ENCODE measurements around the gene ATP5MC2. TPM values are rescaled to one million over a fixed set of nuclear protein-coding genes. Genes with fewer than 3 reads are reported as not detected.
"Not testable (repeated sequence)": the region's sequence is repeated elsewhere in the genome, so short reads cannot be mapped to it uniquely, and the experiment has no call there.

ATP5MC2 gene
- 483 TPM for polyA plus RNA-seq (ENCODE audit: insufficient read length)
- long read RNA-seq, donor 1, transcript ATP5MC2-203 (4 exons, 1,976 nt), result minor isoform, 146 of 1,005 reads
- long read RNA-seq, donor 1, transcript ATP5MC2-202 (5 exons, 878 nt), result major isoform, 372 of 1,005 reads
- long read RNA-seq, donor 1, partial matches to known transcripts, result 460 of 1,005 reads
- long read RNA-seq, donor 1, other reads (novel, unspliced or antisense), result 23 of 1,005 reads
- long read RNA-seq, donor 2, transcript ATP5MC2-202 (5 exons, 878 nt), result major isoform, 338 of 760 reads
- long read RNA-seq, donor 2, transcript ATP5MC2-203 (4 exons, 1,976 nt), result minor isoform, 82 of 760 reads
- long read RNA-seq, donor 2, partial matches to known transcripts, result 325 of 760 reads
- long read RNA-seq, donor 2, other reads (novel, unspliced or antisense), result 14 of 760 reads
- long read RNA-seq, donor 3, transcript ATP5MC2-203 (4 exons, 1,976 nt), result minor isoform, 50 of 634 reads
- long read RNA-seq, donor 3, transcript ATP5MC2-202 (5 exons, 878 nt), result major isoform, 246 of 634 reads
- long read RNA-seq, donor 3, partial matches to known transcripts, result 309 of 634 reads
- long read RNA-seq, donor 3, other reads (novel, unspliced or antisense), result 28 of 634 reads
- long read RNA-seq, donor 4, transcript ATP5MC2-203 (4 exons, 1,976 nt), result minor isoform, 12 of 145 reads
- long read RNA-seq, donor 4, transcript ATP5MC2-202 (5 exons, 878 nt), result major isoform, 43 of 145 reads
- long read RNA-seq, donor 4, partial matches to known transcripts, result 90 of 145 reads
- long read RNA-seq, donor 4, other reads (novel, unspliced or antisense), result 0 of 145 reads
- long read RNA-seq, donor 5, transcript ATP5MC2-202 (5 exons, 878 nt), result major isoform, 685 of 1,534 reads
- long read RNA-seq, donor 5, transcript ATP5MC2-203 (4 exons, 1,976 nt), result minor isoform, 184 of 1,534 reads
- long read RNA-seq, donor 5, partial matches to known transcripts, result 613 of 1,534 reads
- long read RNA-seq, donor 5, other reads (novel, unspliced or antisense), result 49 of 1,534 reads
- long read RNA-seq, donor 6, transcript ATP5MC2-202 (5 exons, 878 nt), result major isoform, 381 of 1,003 reads
- long read RNA-seq, donor 6, transcript ATP5MC2-203 (4 exons, 1,976 nt), result minor isoform, 103 of 1,003 reads
- long read RNA-seq, donor 6, partial matches to known transcripts, result 495 of 1,003 reads
- long read RNA-seq, donor 6, other reads (novel, unspliced or antisense), result 23 of 1,003 reads
- long read RNA-seq, donor 7, transcript ATP5MC2-202 (5 exons, 878 nt), result major isoform, 472 of 1,167 reads
- long read RNA-seq, donor 7, transcript ATP5MC2-203 (4 exons, 1,976 nt), result minor isoform, 124 of 1,167 reads
- long read RNA-seq, donor 7, partial matches to known transcripts, result 529 of 1,167 reads
- long read RNA-seq, donor 7, other reads (novel, unspliced or antisense), result 37 of 1,167 reads
- long read RNA-seq, donor 8, transcript ATP5MC2-202 (5 exons, 878 nt), result major isoform, 131 of 293 reads
- long read RNA-seq, donor 8, transcript ATP5MC2-203 (4 exons, 1,976 nt), result minor isoform, 50 of 293 reads
- long read RNA-seq, donor 8, partial matches to known transcripts, result 107 of 293 reads
- long read RNA-seq, donor 8, other reads (novel, unspliced or antisense), result 5 of 293 reads

GRCh38 chr12:53675701-53676607 is at the start of gene ATP5MC2:
Gene ATP5MC2 (minus strand): TSS chr12:53676083. CDS start chr12:53672614, 3,469 bp downstream.
- peak; percentile 98 for DNase-seq

DNA sequence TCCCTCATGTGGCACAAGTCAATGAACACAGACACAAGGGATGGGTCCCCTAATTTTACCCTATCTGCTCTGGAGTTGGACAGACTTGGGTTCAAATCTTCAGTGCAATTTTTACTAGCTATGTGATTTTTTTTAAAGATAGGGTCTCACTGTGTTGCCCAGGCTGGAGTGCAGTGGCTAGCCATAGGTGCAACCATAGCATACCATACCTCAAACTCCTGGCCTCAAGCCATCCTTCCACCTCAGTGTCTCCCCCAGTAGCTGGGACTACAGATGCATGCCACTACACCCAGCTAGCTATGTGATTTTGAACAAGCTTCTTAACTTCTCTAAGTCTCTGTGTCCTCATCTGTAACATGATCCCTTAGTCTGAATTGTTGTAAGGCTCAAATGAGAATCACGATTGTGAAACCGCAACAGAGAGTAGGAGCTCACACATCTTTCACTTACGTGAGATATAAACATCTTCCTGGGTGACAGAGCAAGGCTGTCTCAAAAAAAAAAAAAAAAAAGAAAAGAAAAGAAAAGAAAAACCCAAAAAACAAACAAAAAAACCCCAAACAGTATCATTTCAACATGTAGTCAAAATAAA is 46.7 kb upstream of the ATP5MC2 start:
- no peak for DNase-seq

GRCh38 chr12:53720946-53721345 is 45.1 kb upstream of the ATP5MC2 start:
- no peak for DNase-seq

- no peak for DNase-seq
These were observed 43.8 kb upstream of the ATP5MC2 start for GRCh38 chr12:53719649-53720048.

DNA sequence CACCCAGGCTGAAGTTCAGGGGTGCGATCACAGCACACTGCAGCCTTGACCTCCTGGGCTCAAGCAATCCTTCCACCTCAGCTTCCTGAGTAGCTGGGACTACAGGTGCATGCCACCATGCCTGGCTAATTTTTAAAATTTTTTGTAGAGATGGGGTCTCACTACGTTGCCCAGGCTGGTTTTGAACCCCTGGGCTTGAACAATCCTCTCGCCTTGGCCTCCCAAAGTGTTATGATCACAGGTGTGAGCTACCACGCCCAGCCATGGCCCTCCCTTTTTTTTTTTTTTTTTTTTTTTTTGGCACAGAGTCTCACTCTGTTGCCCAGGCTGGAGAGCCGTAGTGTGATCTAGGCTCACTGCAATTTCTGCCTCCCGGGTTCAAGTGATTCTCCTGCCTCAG is 42.7 kb upstream of the ATP5MC2 start:
- DNase-seq, result not testable (repeated sequence)

GRCh38 chr12:53717319-53717718 is 41.4 kb upstream of the ATP5MC2 start:
- DNase-seq, result no peak

DNA sequence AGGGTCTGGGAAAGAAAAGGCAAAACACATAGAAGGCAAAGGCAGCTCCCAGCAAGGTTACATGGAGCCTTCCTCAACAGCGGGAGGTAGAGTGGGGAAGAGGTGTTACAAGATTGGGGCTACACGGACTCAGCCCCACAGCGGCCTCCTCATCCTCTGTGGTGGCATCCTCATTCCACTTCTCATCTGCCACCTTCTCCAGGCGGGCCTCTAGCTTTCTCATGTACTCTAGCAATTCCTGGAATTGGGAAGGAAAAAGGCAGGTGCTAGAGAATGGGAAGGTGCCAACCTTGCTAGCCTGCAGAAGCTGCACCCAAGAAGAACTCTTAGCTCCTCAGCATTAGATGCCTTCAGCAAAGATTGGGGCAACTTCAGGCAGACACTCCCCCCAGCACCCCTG is 38.1 kb upstream of the ATP5MC2 start:
- no peak for DNase-seq

DNA sequence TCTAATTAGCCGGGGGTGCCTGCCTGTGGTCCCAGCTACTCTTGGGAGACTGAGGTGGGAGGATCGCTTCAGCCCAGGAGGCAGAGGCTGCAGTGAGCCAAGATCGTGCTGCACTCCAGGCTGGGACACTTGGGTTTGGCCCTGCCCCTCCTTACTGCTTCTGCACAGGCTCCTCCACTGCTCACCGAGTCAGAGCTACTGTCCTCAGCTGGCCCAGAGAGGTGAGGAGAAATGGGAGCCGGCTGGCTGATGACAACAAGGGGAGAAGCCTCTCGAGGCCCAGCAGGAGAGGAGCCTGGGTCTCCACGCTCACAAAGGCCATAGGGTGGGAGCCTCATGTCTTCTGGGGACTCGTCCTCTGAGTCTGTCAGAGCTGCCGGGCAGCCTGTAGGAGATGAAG is 37.6 kb upstream of the ATP5MC2 start:
- no peak for DNase-seq

GRCh38 chr12:53712059-53712643 is 36.3 kb upstream of the ATP5MC2 start:
- peak; percentile 44 for DNase-seq

- DNase-seq, result no peak
These were observed 34.2 kb upstream of the ATP5MC2 start for GRCh38 chr12:53710091-53710490.

DNA sequence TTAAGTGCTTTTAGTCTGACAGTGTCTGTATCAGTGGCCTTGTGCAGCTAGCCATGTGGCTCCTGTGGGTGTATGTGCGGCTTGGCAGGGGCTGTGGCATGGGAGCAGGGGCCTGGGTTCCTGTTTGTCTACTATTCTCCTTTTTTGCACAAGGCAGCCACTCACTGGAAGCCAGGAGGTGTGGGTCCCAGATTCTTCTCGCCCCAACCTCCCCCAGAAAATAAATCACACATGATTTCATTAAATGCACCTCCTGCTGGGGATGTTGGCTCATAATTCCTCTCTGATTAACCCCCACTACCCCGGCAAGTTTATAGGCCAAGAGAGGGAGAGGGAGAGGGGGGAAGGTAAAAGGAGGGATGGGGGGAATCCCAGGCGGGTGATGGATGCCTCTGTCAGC is 33.8 kb upstream of the ATP5MC2 start:
- no peak for DNase-seq

GRCh38 chr12:53706080-53706479 is 30.2 kb upstream of the ATP5MC2 start:
- DNase-seq, result no peak

DNA sequence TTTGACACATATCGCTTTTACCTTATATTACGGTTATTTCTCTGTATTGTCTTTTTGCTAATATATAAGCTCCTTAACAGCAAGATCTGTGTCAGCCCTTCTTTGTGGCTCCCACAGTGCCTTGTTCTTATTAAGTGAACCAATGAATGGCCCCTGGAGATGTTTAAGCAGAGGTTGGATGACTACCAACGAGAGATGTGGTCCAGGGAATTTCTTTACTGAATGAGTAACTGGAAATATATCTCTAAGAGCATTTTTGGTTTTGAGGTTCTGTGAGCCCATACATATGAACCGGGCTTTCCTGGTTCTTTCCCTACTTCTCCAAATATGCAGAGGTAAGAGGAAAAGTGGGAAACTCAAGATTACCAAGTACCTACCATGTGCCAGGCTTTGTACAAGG is 27.9 kb upstream of the ATP5MC2 start:
- DNase-seq, result no peak

- peak; percentile 75 for DNase-seq
These were observed 25.8 kb upstream of the ATP5MC2 start for GRCh38 chr12:53701518-53702264.

DNA sequence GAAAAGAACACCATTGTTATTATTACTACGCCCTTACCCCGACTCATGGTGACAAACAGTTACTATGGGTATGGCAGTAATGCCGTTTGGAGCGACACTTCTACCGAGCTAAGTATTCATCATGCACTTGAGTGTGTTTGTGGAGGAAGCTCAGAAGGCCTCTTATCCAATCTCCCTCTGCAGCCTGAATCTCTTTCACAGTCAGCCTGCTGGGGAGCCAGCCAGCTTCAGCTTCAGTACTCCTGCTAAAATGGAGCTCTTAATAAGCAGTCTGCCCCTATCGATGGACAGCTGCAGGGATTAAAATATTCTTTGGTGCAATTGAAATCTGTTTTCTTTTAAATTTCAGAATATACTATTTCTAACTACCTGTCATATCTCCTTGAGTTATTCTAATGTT is 24.7 kb upstream of the ATP5MC2 start:
- no peak for DNase-seq

- DNase-seq, result no peak
These were observed 23.8 kb upstream of the ATP5MC2 start for GRCh38 chr12:53699678-53700025.

DNA sequence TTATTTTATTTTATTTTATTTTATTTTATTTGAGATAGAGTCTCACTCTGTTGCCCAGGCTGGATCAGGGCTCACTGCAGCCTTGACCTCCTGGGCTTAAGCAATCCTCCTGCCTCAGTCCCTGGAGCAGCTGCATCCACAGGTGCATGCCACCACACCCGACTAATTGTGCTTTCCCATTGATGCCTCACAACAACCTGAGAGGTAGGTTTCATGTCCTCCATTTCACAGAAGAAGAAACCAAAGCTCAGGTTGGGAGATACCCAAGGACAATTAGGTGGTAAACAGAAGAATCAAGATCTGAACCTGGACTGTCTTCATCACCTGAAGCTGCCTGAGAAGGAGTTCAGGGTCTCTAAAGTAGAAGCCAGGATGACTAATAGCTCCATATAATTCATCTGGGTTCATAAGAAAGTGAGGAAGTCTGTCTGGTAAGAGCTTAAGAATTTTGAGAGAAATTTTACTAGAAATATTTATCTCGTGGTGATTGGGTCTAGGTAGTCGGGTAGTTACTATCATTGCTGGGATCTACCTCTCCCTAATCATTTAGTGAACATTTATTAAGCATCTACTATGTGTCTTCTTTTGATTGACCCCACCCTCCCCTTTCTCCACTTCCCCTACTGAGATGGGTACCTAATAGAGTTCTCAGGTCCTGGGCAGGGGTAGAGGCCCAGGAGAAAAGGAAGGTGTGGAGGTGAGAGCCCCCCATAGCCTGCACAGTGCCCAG is 23.2 kb upstream of the ATP5MC2 start:
- no peak for DNase-seq

DNA sequence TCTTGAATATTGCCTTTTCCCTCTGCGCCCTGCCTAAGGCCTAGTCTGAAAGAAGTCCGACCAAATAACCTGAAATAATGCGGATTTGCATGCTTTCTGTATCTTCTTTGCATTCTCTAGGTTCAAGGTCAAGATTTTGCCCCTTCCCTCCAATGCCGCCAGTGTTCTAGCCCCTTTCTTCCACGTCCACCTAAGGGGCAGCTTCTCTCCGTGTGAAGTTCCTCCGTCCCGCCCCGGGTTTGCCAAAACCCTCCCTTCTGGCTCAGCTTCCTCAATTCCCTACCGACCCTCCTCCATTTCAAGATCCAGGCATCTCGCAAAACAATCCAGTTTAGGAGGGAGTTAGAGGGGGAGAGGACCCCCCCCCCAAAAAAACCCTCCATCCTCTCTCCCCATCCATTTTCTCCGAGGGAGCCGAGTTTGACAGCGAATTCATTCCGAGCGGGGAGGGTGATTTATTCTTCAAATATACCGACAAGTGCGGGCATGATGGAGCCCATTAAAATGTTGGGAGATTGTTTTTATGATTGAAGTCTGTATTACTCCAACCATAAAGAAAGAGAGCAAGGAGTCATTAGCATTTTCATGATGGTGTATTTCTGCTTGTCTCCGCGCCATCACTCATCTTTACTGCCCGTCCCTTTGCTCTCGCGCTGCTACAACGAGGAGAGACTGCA is 20.9 kb upstream of the ATP5MC2 start:
- no peak for DNase-seq
